GM21717 (cell line): ENCODE results near the gene BTBD7.

Source experiments
- ATAC-seq: cut with Tn5 transposase; IDR thresholded peaks from one replicate; pipeline ENCODE4 v1.9.1; 2021; ENCODE audit warnings: mild to moderate bottlenecking, moderate library complexity; ENCODE audit not compliant: unreplicated experiment

BTBD7 gene

DNA sequence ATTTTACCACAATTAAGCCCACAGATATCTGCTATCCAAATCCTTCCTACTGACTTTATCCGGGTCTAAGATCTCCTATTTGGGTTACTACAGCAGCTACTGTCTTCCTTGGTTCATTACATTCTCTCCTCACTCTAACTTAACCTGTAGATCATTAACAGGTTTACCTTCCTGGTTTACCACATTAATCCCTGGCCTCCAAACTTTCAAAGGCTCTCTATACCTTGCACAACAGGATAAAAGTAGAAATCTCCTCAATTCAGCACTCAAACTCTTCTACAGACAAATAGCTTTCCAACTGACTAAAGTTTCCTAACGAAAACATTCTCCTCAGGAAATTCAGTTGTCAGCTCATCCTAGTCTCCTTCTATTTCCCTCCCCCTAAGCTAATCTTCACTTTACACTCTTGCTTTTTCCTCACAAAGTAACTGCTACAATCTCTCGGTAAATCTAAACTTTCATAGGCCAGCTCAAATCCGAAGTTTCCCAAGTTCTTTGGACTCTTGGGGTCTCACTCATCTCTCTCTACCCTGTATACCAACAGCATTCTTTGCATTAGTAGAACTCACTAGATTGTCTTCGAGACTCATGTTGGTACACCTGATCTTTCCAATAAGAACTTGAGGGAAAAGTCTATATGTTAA is 2.7 kb downstream of the BTBD7 start:
- ATAC-seq = no peak

DNA sequence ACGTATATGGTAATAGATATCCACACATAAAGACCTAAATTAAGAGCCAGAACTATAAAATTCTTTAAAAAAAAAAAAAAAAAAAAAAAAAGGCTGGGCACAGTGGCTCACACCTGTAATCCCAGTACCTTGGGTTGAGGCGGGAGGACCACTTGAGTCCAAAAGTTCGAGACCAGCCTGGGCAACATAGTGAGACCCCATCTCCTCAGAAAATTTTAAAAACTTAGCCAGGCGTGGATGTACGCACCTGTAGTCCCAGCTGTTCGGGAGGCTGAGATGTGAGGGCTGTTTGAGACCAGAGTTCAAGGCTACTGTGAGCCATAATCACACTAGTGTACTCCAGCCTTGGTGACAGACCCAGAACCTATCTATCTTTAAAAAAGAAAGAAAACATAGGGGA is 4.3 kb downstream of the BTBD7 start:
- no peak for ATAC-seq

GRCh38 chr14:93326196-93326595 is 6.6 kb downstream of the BTBD7 start:
- ATAC-seq = no peak

DNA sequence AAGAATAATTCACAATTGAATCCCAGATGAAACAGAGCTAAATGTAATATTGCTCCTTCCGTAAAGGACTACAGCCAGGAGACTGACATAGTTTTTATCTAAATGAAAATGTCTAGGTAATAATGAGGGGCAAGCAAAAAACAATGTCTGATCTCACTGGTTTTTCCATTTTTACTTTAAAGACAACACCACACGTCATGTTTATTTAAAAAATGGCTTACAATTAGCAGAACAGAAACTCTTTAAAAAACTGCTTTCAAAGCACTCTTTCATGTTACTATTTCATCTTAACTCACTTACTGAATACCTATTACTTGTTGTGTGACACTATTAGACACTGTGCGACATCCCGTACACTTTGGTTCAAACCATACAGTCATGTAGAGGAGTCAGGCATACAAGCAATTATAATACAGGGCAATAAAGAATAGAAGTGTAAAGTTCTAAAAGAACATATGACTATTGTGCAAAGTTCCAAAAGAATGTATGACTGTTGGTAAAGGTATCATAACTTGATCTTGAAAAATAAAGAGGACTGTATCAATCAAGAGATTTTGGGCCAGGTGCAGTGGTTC is 9.1 kb downstream of the BTBD7 start:
- no peak for ATAC-seq

GRCh38 chr14:93322929-93323599 is 9.8 kb downstream of the BTBD7 start:
- ATAC-seq = no peak

GRCh38 chr14:93320489-93320888 is 12.3 kb downstream of the BTBD7 start:
- ATAC-seq = no peak

DNA sequence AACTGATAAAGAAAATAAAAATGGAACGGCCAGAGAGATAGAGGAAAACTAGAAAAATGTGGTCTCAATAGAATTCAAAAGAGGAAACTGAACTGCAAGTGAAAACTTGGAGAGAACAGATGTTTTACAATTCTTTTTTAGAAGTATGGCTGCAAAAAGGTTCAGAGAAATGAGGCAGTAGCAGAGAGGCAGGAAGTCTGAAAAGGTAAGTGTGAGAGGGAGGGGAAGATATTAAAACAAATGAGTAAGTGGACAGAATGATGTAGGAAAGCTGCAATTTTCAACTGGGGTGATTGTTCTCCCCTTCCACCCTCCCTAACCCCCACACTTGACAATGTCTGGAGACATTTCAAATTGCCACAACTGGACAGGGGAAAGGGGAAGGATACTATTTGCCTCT is 12.9 kb downstream of the BTBD7 start:
- no peak for ATAC-seq

GRCh38 chr14:93319494-93319893 is 13.3 kb downstream of the BTBD7 start:
- no peak for ATAC-seq

DNA sequence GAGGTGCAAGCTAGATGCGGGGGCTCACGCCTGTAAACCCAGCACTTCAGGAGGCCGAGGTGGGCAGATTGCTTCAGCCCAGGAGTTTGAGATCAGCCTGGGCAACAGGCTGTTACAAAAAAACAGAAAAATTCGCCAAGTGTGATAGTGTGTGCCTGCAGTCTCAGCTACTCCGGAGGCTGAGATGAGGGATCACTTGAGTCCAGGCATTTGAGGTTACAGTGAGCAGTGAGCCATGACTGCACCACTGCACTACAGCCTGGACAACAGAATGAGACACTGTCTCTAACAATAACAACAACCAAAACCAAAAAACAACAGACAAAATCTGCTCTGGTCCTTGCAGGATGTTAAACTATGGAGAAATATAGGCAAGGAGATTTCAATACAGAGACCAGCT is 13.9 kb downstream of the BTBD7 start:
- ATAC-seq = no peak

GRCh38 chr14:93317875-93318807 is 14.7 kb downstream of the BTBD7 start:
- no peak for ATAC-seq

DNA sequence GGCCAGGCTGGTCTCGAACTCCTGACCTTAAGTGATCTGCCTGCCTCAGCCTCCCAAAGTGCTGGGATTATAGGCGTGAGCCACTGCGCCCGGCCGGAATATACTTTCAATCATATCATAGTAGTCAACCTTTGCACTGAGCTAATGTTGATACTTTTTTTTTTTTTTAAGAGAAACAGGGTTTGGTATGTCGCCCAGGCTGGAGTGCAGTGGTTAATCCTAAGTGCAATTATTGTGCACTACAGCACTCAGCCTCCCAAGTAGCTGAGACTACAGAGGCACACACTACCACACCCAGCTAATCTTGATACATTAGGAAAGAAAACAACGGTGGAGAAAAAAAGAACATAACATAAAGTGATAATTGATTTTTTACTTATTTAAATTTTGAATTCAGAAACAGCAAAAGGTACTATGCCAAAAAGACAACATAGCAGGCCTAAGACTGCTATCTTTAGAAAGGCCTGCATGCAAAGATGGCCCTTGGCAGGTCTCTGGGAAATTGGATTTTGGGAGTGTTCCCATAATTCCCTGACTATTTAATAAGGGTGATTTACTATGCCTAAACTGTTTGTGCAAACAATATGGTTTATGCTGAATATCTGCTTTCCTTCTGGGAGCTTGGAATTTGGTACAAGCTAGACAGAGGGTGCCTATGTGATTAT is 15.5 kb downstream of the BTBD7 start:
- ATAC-seq = no peak

DNA sequence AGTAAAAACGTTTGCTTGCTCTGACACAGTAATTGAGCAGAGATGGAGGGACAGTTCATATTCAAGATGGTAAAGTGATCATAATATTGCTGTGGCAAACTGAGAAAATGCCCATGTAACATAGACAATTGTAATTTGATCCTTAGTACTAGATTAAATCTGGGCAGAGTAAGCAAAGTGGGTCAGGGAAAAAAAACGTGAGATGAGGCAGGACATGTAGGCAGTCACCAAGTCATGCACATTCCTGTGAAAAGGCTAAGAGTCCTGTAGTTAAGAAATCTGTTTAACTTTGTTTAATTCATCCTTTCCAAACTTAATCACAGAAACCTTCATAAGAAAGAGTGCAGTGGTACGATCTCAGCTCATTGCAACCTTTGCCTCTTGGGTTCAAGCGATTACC is 16.1 kb downstream of the BTBD7 start:
- ATAC-seq = no peak

DNA sequence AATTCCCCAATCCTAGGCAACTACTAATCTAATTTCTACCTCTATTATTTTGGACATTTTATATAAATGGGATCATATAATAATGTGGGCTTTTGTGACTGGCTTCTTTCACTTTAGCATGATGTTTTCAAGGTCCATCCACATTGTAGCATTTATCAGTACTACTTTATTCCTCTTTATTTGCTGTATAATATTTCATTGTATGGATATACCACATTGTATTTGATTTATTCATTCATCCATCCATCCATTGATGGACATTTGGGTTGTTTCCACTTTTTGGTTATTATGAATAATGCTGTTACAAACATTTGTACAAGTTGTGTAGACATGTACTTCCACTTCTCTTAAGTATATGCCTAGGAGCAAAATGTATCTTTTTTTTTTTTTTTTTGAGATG is 17.3 kb downstream of the BTBD7 start:
- ATAC-seq = no peak

DNA sequence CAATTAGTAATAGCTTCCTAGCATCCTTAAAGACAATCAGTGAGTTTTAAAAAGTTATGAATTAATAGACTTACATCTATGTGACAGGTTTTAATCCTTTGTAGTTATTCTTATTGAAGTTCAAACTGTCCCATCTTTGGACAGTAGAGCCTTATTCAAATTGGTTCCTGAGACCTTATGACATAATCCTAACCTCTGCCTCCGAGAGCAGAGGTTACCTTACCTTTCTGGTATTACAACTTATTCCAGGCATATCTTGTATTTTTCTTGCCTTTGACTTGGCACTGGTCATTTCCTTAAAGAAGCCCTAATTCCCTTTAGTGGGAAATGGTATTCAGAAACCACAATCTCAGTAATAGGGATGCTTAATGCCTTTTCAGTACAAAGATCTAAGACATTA is 21.8 kb downstream of the BTBD7 start:
- no peak for ATAC-seq

- ATAC-seq = no peak
Observed at GRCh38 chr14:93309427-93309966, 23.3 kb downstream of the BTBD7 start.

DNA sequence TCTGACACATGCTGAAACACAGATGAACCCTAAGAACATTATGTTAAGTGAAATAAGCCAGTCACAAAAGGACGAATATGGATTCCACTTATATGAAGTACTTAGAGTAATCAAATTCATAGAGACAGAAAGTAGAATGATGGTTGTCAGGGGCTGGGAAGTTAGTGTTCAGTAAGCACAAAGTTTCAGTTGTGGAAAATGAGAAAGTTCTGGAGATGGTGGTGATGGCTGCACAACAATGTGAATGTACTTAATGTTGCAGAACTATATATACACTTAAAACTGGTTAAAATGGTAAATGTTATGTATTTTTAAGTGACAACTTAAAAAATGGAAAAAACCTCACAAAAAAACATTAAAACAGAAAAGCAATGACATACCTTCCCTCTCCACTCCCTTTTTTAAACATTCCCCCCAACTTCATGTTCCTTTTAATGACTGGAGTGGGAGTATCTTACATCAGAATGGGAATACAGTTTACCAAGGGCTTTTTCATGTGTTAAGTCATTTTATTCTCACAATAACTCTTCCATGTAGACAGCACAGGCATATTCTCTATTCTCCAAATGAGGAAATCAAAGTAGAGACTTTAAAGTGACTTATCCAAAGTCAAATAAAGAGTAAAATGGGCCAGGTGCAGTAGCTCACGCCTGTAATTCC is 24.0 kb downstream of the BTBD7 start:
- no peak for ATAC-seq

DNA sequence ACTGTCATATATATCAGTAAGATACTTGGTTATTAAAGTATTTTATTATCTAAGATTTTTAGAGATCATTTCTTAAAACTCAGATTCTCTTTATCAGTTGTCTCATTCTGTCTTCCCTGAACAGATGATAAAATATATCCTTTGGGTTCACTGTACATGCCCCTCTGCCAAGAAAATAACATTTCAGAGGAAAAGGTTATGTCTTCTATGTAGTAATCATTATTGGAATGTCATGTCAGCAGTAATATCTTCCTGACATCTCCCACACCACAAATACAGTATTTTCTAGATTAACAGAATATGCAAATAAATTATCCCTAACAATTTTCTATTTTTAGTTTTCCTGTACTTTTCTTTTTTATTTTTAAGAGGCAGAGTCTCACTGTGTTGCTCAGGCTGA is 26.0 kb downstream of the BTBD7 start:
- ATAC-seq = no peak

GRCh38 chr14:93305725-93306418 is 27.0 kb downstream of the BTBD7 start:
- no peak for ATAC-seq

DNA sequence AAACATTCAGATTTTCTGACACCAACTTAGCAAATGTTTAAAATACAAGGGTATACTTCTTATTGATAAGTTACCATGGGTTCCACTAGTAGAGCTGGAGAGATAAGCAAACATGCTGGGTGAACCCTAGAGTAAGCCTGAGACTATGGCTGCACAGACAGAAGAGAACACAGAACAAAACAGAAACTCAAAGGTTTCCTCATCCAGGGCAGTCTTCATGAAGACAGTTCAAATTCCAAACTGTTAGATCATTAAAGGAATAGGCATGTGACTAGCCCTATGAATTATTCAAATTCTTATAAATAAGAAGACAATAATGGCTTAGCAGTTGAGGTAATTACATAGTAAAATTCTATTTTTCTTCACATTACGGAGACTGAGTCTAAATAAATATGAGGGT is 28.1 kb downstream of the BTBD7 start:
- ATAC-seq = no peak

- no peak for ATAC-seq
Observed at GRCh38 chr14:93303659-93304058, 29.2 kb downstream of the BTBD7 start.
